ENCODE results near the gene TMEM53.

TMEM53 gene

DNA sequence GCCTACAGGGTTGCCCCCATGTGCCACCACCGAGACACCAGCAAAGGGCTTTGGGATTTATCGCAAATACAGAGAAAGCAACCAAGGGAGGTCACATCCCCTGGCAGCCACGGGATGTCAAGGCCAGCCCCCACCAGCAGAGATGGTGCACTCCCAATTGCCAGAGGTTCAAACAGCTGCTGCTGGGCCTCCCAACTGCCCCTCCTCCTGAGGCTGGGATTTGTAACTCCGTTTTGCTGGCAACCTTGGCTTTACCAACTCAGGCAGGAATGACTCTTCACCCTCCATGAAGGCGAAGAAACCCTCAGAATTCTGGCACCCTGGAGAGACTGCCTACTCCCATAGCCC is 11.6 kb downstream of the TMEM53 start:
- WGBS, 2 donors (ENCODE audit: extremely low coverage in 2 of 2, insufficient read length in 2 of 2, insufficient replicate concordance in 1 of 2): no CpG with 5 or more reads among the region's 5 CpGs
- Histone ChIP-seq H2AK5ac (ENCODE audit: low read depth, low read length) (no peak overlapping the region), H2AFZ (ENCODE audit: low read length) (no peak overlapping the region), H3K4me1 (ENCODE audit: control insufficient read depth in 2 of 2, insufficient read depth in 1 of 2, low read depth in 1 of 2, low read length in 2 of 2) (no peaks in the 10 kb centered on the region), H3K79me1 (ENCODE audit: low read depth, low read length) (no peaks in the 10 kb centered on the region), H3K18ac (ENCODE audit: low read length) (no peak overlapping the region), H3K9me3 (replicated peaks in 1 of 2; ENCODE audit: control insufficient read depth in 2 of 2, insufficient read depth in 1 of 2, low read depth in 1 of 2, low read length in 2 of 2) (no peaks in the 10 kb centered on the region), H3K23ac (ENCODE audit: low read depth, low read length, poor library complexity) (no peak overlapping the region), H3K27ac (replicated peaks; ENCODE audit: low read length) (no peak overlapping the region), H2BK120ac (ENCODE audit: low read depth, low read length) (no peak overlapping the region), H3K4me3 (ENCODE audit: low read length in 2 of 2) (no peak overlapping the region), H4K91ac (ENCODE audit: low read depth, low read length, poor library complexity) (no peak overlapping the region), H2BK12ac (ENCODE audit: low read length) (no peak overlapping the region), H4K8ac (ENCODE audit: low read depth, low read length) (no peak overlapping the region), H2BK5ac (ENCODE audit: low read length) (no peak overlapping the region), H3K9ac (ENCODE audit: low read depth, low read length, poor library complexity) (no peak overlapping the region), H2BK15ac (ENCODE audit: low read length) (no peak overlapping the region), H3K14ac (ENCODE audit: low read length) (no peak overlapping the region), H3K4ac (ENCODE audit: low read length) (no peak overlapping the region), H3K36me3 (replicated peaks in 1 of 2; ENCODE audit: control insufficient read depth in 2 of 2, insufficient read depth in 2 of 2, low read length in 2 of 2) (no peaks in the 10 kb centered on the region), H3K27me3 (ENCODE audit: control insufficient read depth in 3 of 3, insufficient read depth in 3 of 3, low read depth in 1 of 3, low read length in 3 of 3) (no peaks in the 10 kb centered on the region), H3K4me2 (ENCODE audit: insufficient read depth, low read length, poor library complexity, severe bottlenecking) (no peak overlapping the region)
- no peak for DNase-seq (ENCODE audit: low spot score)

- no peaks in the 10 kb centered on the region for H3K4me1 ChIP-seq (ENCODE audit: control insufficient read depth in 2 of 2, insufficient read depth in 1 of 2, low read depth in 1 of 2, low read length in 2 of 2)
- no peaks in the 10 kb centered on the region for H3K9me3 ChIP-seq (replicated peaks in 1 of 2; ENCODE audit: control insufficient read depth in 2 of 2, insufficient read depth in 1 of 2, low read depth in 1 of 2, low read length in 2 of 2)
- no peak for DNase-seq (ENCODE audit: low spot score)
- H3K18ac ChIP-seq (ENCODE audit: low read length): no peak overlapping the region
- H2BK120ac ChIP-seq (ENCODE audit: low read depth, low read length): no peak overlapping the region
- no peak overlapping the region for H3K23ac ChIP-seq (ENCODE audit: low read depth, low read length, poor library complexity)
- H3K4me2 ChIP-seq (ENCODE audit: insufficient read depth, low read length, poor library complexity, severe bottlenecking): no peak overlapping the region
- no peak overlapping the region for H4K91ac ChIP-seq (ENCODE audit: low read depth, low read length, poor library complexity)
- H2BK5ac ChIP-seq (ENCODE audit: low read length): no peak overlapping the region
- H2AFZ ChIP-seq (ENCODE audit: low read length): no peak overlapping the region
- no peak overlapping the region for H2AK5ac ChIP-seq (ENCODE audit: low read depth, low read length)
- H2BK12ac ChIP-seq (ENCODE audit: low read length): no peak overlapping the region
- WGBS, 2 donors (ENCODE audit: extremely low coverage in 2 of 2, insufficient read length in 2 of 2, insufficient replicate concordance in 1 of 2): no CpG with 5 or more reads among the region's 15 CpGs
- H3K4ac ChIP-seq (ENCODE audit: low read length): no peak overlapping the region
- H3K27ac ChIP-seq (replicated peaks; ENCODE audit: low read length): no peak overlapping the region
- no peak overlapping the region for H4K8ac ChIP-seq (ENCODE audit: low read depth, low read length)
- no peaks in the 10 kb centered on the region for H3K79me1 ChIP-seq (ENCODE audit: low read depth, low read length)
- H2BK15ac ChIP-seq (ENCODE audit: low read length): no peak overlapping the region
- H3K4me3 ChIP-seq (ENCODE audit: low read length in 2 of 2): no peak overlapping the region
- H3K9ac ChIP-seq (ENCODE audit: low read depth, low read length, poor library complexity): no peak overlapping the region
- H3K36me3 ChIP-seq (replicated peaks in 1 of 2; ENCODE audit: control insufficient read depth in 2 of 2, insufficient read depth in 2 of 2, low read length in 2 of 2): no peaks in the 10 kb centered on the region
- no peaks in the 10 kb centered on the region for H3K27me3 ChIP-seq (ENCODE audit: control insufficient read depth in 3 of 3, insufficient read depth in 3 of 3, low read depth in 1 of 3, low read length in 3 of 3)
- H3K14ac ChIP-seq (ENCODE audit: low read length): no peak overlapping the region
These were observed 12.2 kb downstream of the TMEM53 start for GRCh38 chr1:44661781-44662682.

DNA sequence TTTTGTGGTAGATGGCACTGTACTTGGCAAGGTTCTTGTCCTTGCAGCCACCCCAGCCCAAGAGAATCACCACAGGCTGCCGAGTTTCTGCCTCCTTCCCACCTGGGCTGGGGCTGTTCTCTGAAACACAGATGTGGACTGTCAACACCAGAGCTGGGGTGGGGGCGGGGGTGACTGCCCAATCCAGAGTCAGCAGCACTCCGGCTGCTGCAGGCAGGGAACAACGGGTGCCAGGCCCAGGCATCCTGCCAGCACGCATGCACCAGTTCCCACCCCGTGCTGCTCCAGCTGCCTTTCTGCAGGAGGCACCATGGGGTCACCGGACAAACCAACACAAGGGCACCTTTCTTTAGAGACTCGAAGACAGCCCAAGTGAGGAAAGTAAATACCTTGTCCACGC is 14.1 kb downstream of the TMEM53 start:
- Histone ChIP-seq H4K91ac (ENCODE audit: low read depth, low read length, poor library complexity) (no peak overlapping the region), H2BK5ac (ENCODE audit: low read length) (no peak overlapping the region), H3K4ac (ENCODE audit: low read length) (no peak overlapping the region), H2BK15ac (ENCODE audit: low read length) (no peak overlapping the region), H2BK120ac (ENCODE audit: low read depth, low read length) (no peak overlapping the region), H2AK5ac (ENCODE audit: low read depth, low read length) (no peak overlapping the region), H3K9me3 (replicated peaks in 1 of 2; ENCODE audit: control insufficient read depth in 2 of 2, insufficient read depth in 1 of 2, low read depth in 1 of 2, low read length in 2 of 2) (no peaks in the 10 kb centered on the region), H3K14ac (ENCODE audit: low read length) (no peak overlapping the region), H3K4me1 (ENCODE audit: control insufficient read depth in 2 of 2, insufficient read depth in 1 of 2, low read depth in 1 of 2, low read length in 2 of 2) (peaks cover 0 to 3% of the 10 kb centered on the region in 2 donors), H3K27ac (replicated peaks; ENCODE audit: low read length) (no peak overlapping the region), H3K23ac (ENCODE audit: low read depth, low read length, poor library complexity) (no peak overlapping the region), H3K18ac (ENCODE audit: low read length) (no peak overlapping the region), H3K4me3 (ENCODE audit: low read length in 2 of 2) (no peak overlapping the region), H4K8ac (ENCODE audit: low read depth, low read length) (no peak overlapping the region), H3K4me2 (ENCODE audit: insufficient read depth, low read length, poor library complexity, severe bottlenecking) (no peak overlapping the region), H2BK12ac (ENCODE audit: low read length) (peak overlapping the region; percentile 59), H2AFZ (ENCODE audit: low read length) (no peak overlapping the region), H3K9ac (ENCODE audit: low read depth, low read length, poor library complexity) (no peak overlapping the region), H3K27me3 (ENCODE audit: control insufficient read depth in 3 of 3, insufficient read depth in 3 of 3, low read depth in 1 of 3, low read length in 3 of 3) (no peaks in the 10 kb centered on the region), H3K79me1 (ENCODE audit: low read depth, low read length) (no peaks in the 10 kb centered on the region), H3K36me3 (replicated peaks in 1 of 2; ENCODE audit: control insufficient read depth in 2 of 2, insufficient read depth in 2 of 2, low read length in 2 of 2) (no peaks in the 10 kb centered on the region)
- DNase-seq (ENCODE audit: low spot score): no peak
- WGBS, 2 donors (ENCODE audit: extremely low coverage in 2 of 2, insufficient read length in 2 of 2, insufficient replicate concordance in 1 of 2): no CpG with 5 or more reads among the region's 9 CpGs

- Histone ChIP-seq H2BK12ac (ENCODE audit: low read length) (no peak overlapping the region), H2BK120ac (ENCODE audit: low read depth, low read length) (no peak overlapping the region), H2AFZ (ENCODE audit: low read length) (no peak overlapping the region), H3K9me3 (replicated peaks in 1 of 2; ENCODE audit: control insufficient read depth in 2 of 2, insufficient read depth in 1 of 2, low read depth in 1 of 2, low read length in 2 of 2) (no peaks in the 10 kb centered on the region), H3K4me3 (ENCODE audit: low read length in 2 of 2) (no peak overlapping the region), H4K91ac (ENCODE audit: low read depth, low read length, poor library complexity) (no peak overlapping the region), H3K14ac (ENCODE audit: low read length) (no peak overlapping the region), H3K23ac (ENCODE audit: low read depth, low read length, poor library complexity) (no peak overlapping the region), H3K27me3 (ENCODE audit: control insufficient read depth in 3 of 3, insufficient read depth in 3 of 3, low read depth in 1 of 3, low read length in 3 of 3) (no peaks in the 10 kb centered on the region), H3K4ac (ENCODE audit: low read length) (no peak overlapping the region), H3K36me3 (replicated peaks in 1 of 2; ENCODE audit: control insufficient read depth in 2 of 2, insufficient read depth in 2 of 2, low read length in 2 of 2) (peaks cover 2 to 6% of the 10 kb centered on the region in 2 donors), H2BK15ac (ENCODE audit: low read length) (no peak overlapping the region), H3K18ac (ENCODE audit: low read length) (no peak overlapping the region), H2AK5ac (ENCODE audit: low read depth, low read length) (no peak overlapping the region), H4K8ac (ENCODE audit: low read depth, low read length) (no peak overlapping the region), H3K4me2 (ENCODE audit: insufficient read depth, low read length, poor library complexity, severe bottlenecking) (no peak overlapping the region), H2BK5ac (ENCODE audit: low read length) (no peak overlapping the region), H3K79me1 (ENCODE audit: low read depth, low read length) (no peaks in the 10 kb centered on the region), H3K27ac (replicated peaks; ENCODE audit: low read length) (no peak overlapping the region), H3K4me1 (ENCODE audit: control insufficient read depth in 2 of 2, insufficient read depth in 1 of 2, low read depth in 1 of 2, low read length in 2 of 2) (peaks cover 0 to 3% of the 10 kb centered on the region in 2 donors), H3K9ac (ENCODE audit: low read depth, low read length, poor library complexity) (no peak overlapping the region)
- no CpG with 5 or more reads among the region's 4 CpGs for WGBS, 2 donors (ENCODE audit: extremely low coverage in 2 of 2, insufficient read length in 2 of 2, insufficient replicate concordance in 1 of 2)
- DNase-seq (ENCODE audit: low spot score): no peak
These were observed 14.7 kb downstream of the TMEM53 start for GRCh38 chr1:44659566-44659965.

All from neuronal stem cell (in vitro differentiated cells).